Lower lobe of right lung (tissue), 2 donors: ENCODE data around the gene KRT26. TPM values are rescaled to one million over a fixed set of nuclear protein-coding genes. Genes with fewer than 3 reads are reported as not detected.

ENCODE experiments used
- ATAC-seq, 2 donors: fragments of 200-7000 bp; cut with Tn5 transposase; one replicate each; pipeline ENCODE4 v1.9.1; 2020 to 2022; ENCODE audit warnings: mild to moderate bottlenecking in 2 of 2, moderate library complexity in 2 of 2
- DNase-seq: peaks from one replicate; pipeline ENCODE4 v3.0.0-alpha.2; 2020
- H3K27ac ChIP-seq: fragments of 200-600 bp; one replicate; pipeline ENCODE4 v1.8.0; 2022
- H3K27me3 ChIP-seq: fragments of 200-600 bp; one replicate; pipeline ENCODE4 v1.8.0; 2022; ENCODE audit warnings: low read depth
- H3K36me3 ChIP-seq: fragments of 200-600 bp; one replicate; pipeline ENCODE4 v1.8.0; 2022; ENCODE audit warnings: mild to moderate bottlenecking
- H3K4me1 ChIP-seq: fragments of 200-600 bp; one replicate; pipeline ENCODE4 v1.8.0; 2022
- H3K4me3 ChIP-seq: fragments of 200-600 bp; one replicate; pipeline ENCODE4 v1.8.0; 2022; ENCODE audit warnings: mild to moderate bottlenecking
- H3K9me3 ChIP-seq: fragments of 200-600 bp; one replicate; pipeline ENCODE4 v1.8.0; 2022
- CTCF ChIP-seq: fragments of 200-600 bp; IDR thresholded peaks from one replicate; pipeline ENCODE4 v1.8.0; 2022; ENCODE audit warnings: antibody characterized with exemption, mild to moderate bottlenecking
- intact Hi-C: fragments of 100-400 bp; cut with DNase I; formaldehyde crosslinking; loops from one replicate; pipeline ENCODE4 v1.11.0; 2022
- total RNA-seq: library from RNA; stranded (reverse); fragmentation: NEBNext Ultra II Directional; extraction: Animal tissue kit (Norgen Biotek cat#: 25700); gene quantifications from one replicate; pipeline ENCODE4 v1.2.1, GENCODE V29; 2021
- donor health status: DM: no; HTN: yes; CAD: no; lungs with severe emphysema.

Gene KRT26
- total RNA-seq, 1 donor from 2014 or later: not detected

GRCh38 chr17:40794466-40794865, 22.5 kb upstream of the KRT26 start:
- Histone ChIP-seq H3K27me3 (peaks cover 4% of the 10 kb centered on the region), H3K4me3 (no peak overlapping the region), H3K27ac (no peak overlapping the region), H3K9me3 (no peaks in the 10 kb centered on the region), H3K4me1 (no peaks in the 10 kb centered on the region), H3K36me3 (no peaks in the 10 kb centered on the region)
- intact Hi-C loops: no loop called here
- TF ChIP-seq CTCF: no peak
- no peak for DNase-seq
- ATAC-seq: no peak

- intact Hi-C loops: no loop called here
- DNase-seq: peak; percentile 58
Measured at GRCh38 chr17:40793832-40794231, 21.8 kb upstream of the KRT26 start.

GRCh38 chr17:40791787-40792436, 19.9 kb upstream of the KRT26 start:
- ATAC-seq (peak; percentile 45 to 48), DNase-seq (no peak)
- Histone ChIP-seq H3K27me3 (no peaks in the 10 kb centered on the region), H3K4me3 (no peak overlapping the region), H3K4me1 (no peaks in the 10 kb centered on the region), H3K9me3 (no peaks in the 10 kb centered on the region), H3K36me3 (no peaks in the 10 kb centered on the region), H3K27ac (no peak overlapping the region)
- TF ChIP-seq CTCF: peak; percentile 58
- intact Hi-C loops: no loop called here

More at GRCh38 chr17:40793832-40794231, 21.8 kb upstream of the KRT26 start:
- H3K4me3 ChIP-seq: no peak overlapping the region
- no peaks in the 10 kb centered on the region for H3K9me3 ChIP-seq
- no peak for TF ChIP-seq CTCF
- no peaks in the 10 kb centered on the region for H3K27me3 ChIP-seq
- H3K4me1 ChIP-seq: no peaks in the 10 kb centered on the region
- no peaks in the 10 kb centered on the region for H3K36me3 ChIP-seq
- no peak overlapping the region for H3K27ac ChIP-seq
- ATAC-seq: peak; percentile 35 to 63

GRCh38 chr17:40791111-40791510, 19.1 kb upstream of the KRT26 start:
- no peaks in the 10 kb centered on the region for H3K9me3 ChIP-seq
- DNase-seq (no peak), ATAC-seq (no peak)
- no peaks in the 10 kb centered on the region for H3K27me3 ChIP-seq
- H3K4me3 ChIP-seq: no peak overlapping the region
- no peaks in the 10 kb centered on the region for H3K36me3 ChIP-seq
- H3K4me1 ChIP-seq: no peaks in the 10 kb centered on the region
- intact Hi-C loops: no loop called here
- no peak overlapping the region for H3K27ac ChIP-seq
- no peak for TF ChIP-seq CTCF

GRCh38 chr17:40782450-40782849, 10.4 kb upstream of the KRT26 start, which contains the start of gene KRT27:
TSS of gene KRT27 (minus strand) at chr17:40782550. CDS start at chr17:40782493, 57 bp downstream.
- Histone ChIP-seq H3K4me1 (no peaks in the 10 kb centered on the region), H3K27ac (no peak within 1 kb of the TSS), H3K36me3 (no peaks in the 10 kb centered on the region), H3K4me3 (no peak within 1 kb of the TSS), H3K27me3 (peaks cover 8% of the 10 kb centered on the region), H3K9me3 (no peaks in the 10 kb centered on the region)
- ATAC-seq: no peak
- no peak for DNase-seq
- intact Hi-C loops: no loop called here
- no peak for TF ChIP-seq CTCF
